ENCODE measurements around the gene ADAP1.
A peak's percentile ranks its signal among the peaks of the same experiment; 100 is the strongest.

Gene ADAP1

GRCh38 chr7:999941-1000935, 45.8 kb upstream of the ADAP1 start:
- H4K20me1 ChIP-seq (ENCODE audit: insufficient read depth, low read length): no peaks in the 10 kb centered on the region; the same call in 1 of the 2 replicates
- no peak for DNase-seq
- H3K27me3 ChIP-seq (ENCODE audit: insufficient read depth, low read length, poor library complexity): no peaks in the 10 kb centered on the region
- no peak overlapping the region for H3K4me3 ChIP-seq (ENCODE audit: low read depth in 1 of 2, low read length in 2 of 2)
- no peak overlapping the region for H3K9ac ChIP-seq (ENCODE audit: low read depth, low read length)
- H3K4me1 ChIP-seq (ENCODE audit: insufficient read depth, low read length): no peaks in the 10 kb centered on the region
- H3K27ac ChIP-seq (ENCODE audit: low read length): no peak overlapping the region
- H2AFZ ChIP-seq (ENCODE audit: low read depth, low read length): no peak overlapping the region
- H3K36me3 ChIP-seq (ENCODE audit: insufficient read depth, low read length): no peaks in the 10 kb centered on the region
- 0 out of 3 replicates have a peak, but pooled peaks have one; percentile 27 for ATAC-seq (ENCODE audit: insufficient read depth, low read depth)
- TF ChIP-seq, protein P1, sequence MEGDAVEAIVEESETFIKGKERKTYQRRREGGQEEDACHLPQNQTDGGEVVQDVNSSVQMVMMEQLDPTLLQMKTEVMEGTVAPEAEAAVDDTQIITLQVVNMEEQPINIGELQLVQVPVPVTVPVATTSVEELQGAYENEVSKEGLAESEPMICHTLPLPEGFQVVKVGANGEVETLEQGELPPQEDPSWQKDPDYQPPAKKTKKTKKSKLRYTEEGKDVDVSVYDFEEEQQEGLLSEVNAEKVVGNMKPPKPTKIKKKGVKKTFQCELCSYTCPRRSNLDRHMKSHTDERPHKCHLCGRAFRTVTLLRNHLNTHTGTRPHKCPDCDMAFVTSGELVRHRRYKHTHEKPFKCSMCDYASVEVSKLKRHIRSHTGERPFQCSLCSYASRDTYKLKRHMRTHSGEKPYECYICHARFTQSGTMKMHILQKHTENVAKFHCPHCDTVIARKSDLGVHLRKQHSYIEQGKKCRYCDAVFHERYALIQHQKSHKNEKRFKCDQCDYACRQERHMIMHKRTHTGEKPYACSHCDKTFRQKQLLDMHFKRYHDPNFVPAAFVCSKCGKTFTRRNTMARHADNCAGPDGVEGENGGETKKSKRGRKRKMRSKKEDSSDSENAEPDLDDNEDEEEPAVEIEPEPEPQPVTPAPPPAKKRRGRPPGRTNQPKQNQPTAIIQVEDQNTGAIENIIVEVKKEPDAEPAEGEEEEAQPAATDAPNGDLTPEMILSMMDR (IDR thresholded peaks at IDR 0.05; ENCODE audit: borderline replicate concordance, extremely low read depth, low read length, poor library complexity, severe bottlenecking): no peak
- no peak for TF ChIP-seq EZH2 (IDR thresholded peaks at IDR 0.05; ENCODE audit: borderline replicate concordance, low read depth, low read length, severe bottlenecking)
- H3K79me2 ChIP-seq (ENCODE audit: insufficient read depth, low read length): no peaks in the 10 kb centered on the region
- no peak overlapping the region for H3K4me2 ChIP-seq (ENCODE audit: insufficient read depth, low read length)
- H3K9me3 ChIP-seq (ENCODE audit: insufficient read depth, low read length, severe bottlenecking): no peaks in the 10 kb centered on the region

- Histone ChIP-seq H3K36me3 (ENCODE audit: insufficient read depth, low read length) (no peaks in the 10 kb centered on the region), H3K4me2 (ENCODE audit: insufficient read depth, low read length) (no peak overlapping the region), H4K20me1 (ENCODE audit: insufficient read depth, low read length) (no peaks in the 10 kb centered on the region; the same call in 1 of the 2 replicates), H3K9ac (ENCODE audit: low read depth, low read length) (no peak overlapping the region), H2AFZ (ENCODE audit: low read depth, low read length) (no peak overlapping the region), H3K4me1 (ENCODE audit: insufficient read depth, low read length) (no peaks in the 10 kb centered on the region), H3K4me3 (ENCODE audit: low read depth in 1 of 2, low read length in 2 of 2) (no peak overlapping the region), H3K79me2 (ENCODE audit: insufficient read depth, low read length) (no peaks in the 10 kb centered on the region), H3K27me3 (ENCODE audit: insufficient read depth, low read length, poor library complexity) (no peaks in the 10 kb centered on the region), H3K9me3 (ENCODE audit: insufficient read depth, low read length, severe bottlenecking) (no peaks in the 10 kb centered on the region), H3K27ac (ENCODE audit: low read length) (no peak overlapping the region)
- DNase-seq (no peak), ATAC-seq (ENCODE audit: insufficient read depth, low read depth) (no peak)
- TF ChIP-seq, protein P1 (IDR thresholded peaks at IDR 0.05; ENCODE audit: borderline replicate concordance, extremely low read depth, low read length, poor library complexity, severe bottlenecking): no peak
- TF ChIP-seq EZH2 (IDR thresholded peaks at IDR 0.05; ENCODE audit: borderline replicate concordance, low read depth, low read length, severe bottlenecking): no peak
These were observed 44.8 kb upstream of the ADAP1 start for GRCh38 chr7:999149-999879.

GRCh38 chr7:997404-998395, 43.2 kb upstream of the ADAP1 start:
- no peak for DNase-seq
- TF ChIP-seq, protein P1 (IDR thresholded peaks at IDR 0.05; ENCODE audit: borderline replicate concordance, extremely low read depth, low read length, poor library complexity, severe bottlenecking): no peak
- TF ChIP-seq EZH2 (IDR thresholded peaks at IDR 0.05; ENCODE audit: borderline replicate concordance, low read depth, low read length, severe bottlenecking): no peak
- no peaks in the 10 kb centered on the region for H3K9me3 ChIP-seq (ENCODE audit: insufficient read depth, low read length, severe bottlenecking)
- peaks cover 3% of the 10 kb centered on the region for H3K4me1 ChIP-seq (ENCODE audit: insufficient read depth, low read length)
- no peak overlapping the region for H3K4me3 ChIP-seq (ENCODE audit: low read depth in 1 of 2, low read length in 2 of 2)
- no peak overlapping the region for H3K27ac ChIP-seq (ENCODE audit: low read length)
- no peak for ATAC-seq (ENCODE audit: insufficient read depth, low read depth)
- H2AFZ ChIP-seq (ENCODE audit: low read depth, low read length): no peak overlapping the region
- no peaks in the 10 kb centered on the region for H3K27me3 ChIP-seq (ENCODE audit: insufficient read depth, low read length, poor library complexity)
- H3K4me2 ChIP-seq (ENCODE audit: insufficient read depth, low read length): no peak overlapping the region
- no peaks in the 10 kb centered on the region for H3K36me3 ChIP-seq (ENCODE audit: insufficient read depth, low read length)
- no peaks in the 10 kb centered on the region; the same call in 1 of the 2 replicates for H4K20me1 ChIP-seq (ENCODE audit: insufficient read depth, low read length)
- no peak overlapping the region for H3K9ac ChIP-seq (ENCODE audit: low read depth, low read length)
- H3K79me2 ChIP-seq (ENCODE audit: insufficient read depth, low read length): no peaks in the 10 kb centered on the region

Measured in DND-41 (cell line).